Neural cell (in vitro differentiated cells): Measurements from ENCODE around the gene PRDM12. TPM values are rescaled to one million over a fixed set of nuclear protein-coding genes. Genes with fewer than 3 reads are reported as not detected.

Experiments used
- H2AFZ ChIP-seq: fragments of 200-600, 300-800 bp; sonication (generic), shearing (Covaris generic); 2 replicates; pipeline ENCODE4 v1.6.0; 2014; ENCODE audit warnings: low read depth, mild to moderate bottlenecking, antibody characterized with exemption, low read length, moderate library complexity
- H3F3A ChIP-seq: fragments of 200-600 bp; shearing (Covaris generic); 2 replicates; pipeline ENCODE4 v1.6.1; 2016; ENCODE audit warnings: mild to moderate bottlenecking, moderate library complexity, mixed read lengths, antibody characterized with exemption, low read length; ENCODE audit not compliant: insufficient read depth, poor library complexity, severe bottlenecking
- H3K27ac ChIP-seq: fragments of 200-600, 300-800 bp; sonication (generic), shearing (Covaris generic); 2 replicates; pipeline ENCODE4 v1.5.1; 2014; ENCODE audit warnings: mild to moderate bottlenecking, low read length, moderate library complexity
- H3K27me3 ChIP-seq: fragments of 300-800, 200-600 bp; sonication (generic), shearing (Covaris generic); 2 replicates; pipeline ENCODE4 v1.6.0; 2014; ENCODE audit warnings: mild to moderate bottlenecking, low read depth, low read length, moderate library complexity; ENCODE audit not compliant: insufficient read depth
- H3K36me3 ChIP-seq: fragments of 300-800, 200-600 bp; sonication (generic), shearing (Covaris generic); 2 replicates; pipeline ENCODE4 v1.5.1; 2014; ENCODE audit warnings: mild to moderate bottlenecking, antibody characterized with exemption, low read length, moderate library complexity; ENCODE audit not compliant: insufficient read depth
- H3K4me2 ChIP-seq: fragments of 300-800, 200-600 bp; sonication (generic), shearing (Covaris generic); 2 replicates; pipeline ENCODE4 v1.6.0; 2014; ENCODE audit warnings: mild to moderate bottlenecking, low read length
- H3K4me3 ChIP-seq: fragments of 300-800, 200-600 bp; sonication (generic), shearing (Covaris generic); 2 replicates; pipeline ENCODE4 v1.5.1; 2014; ENCODE audit warnings: mild to moderate bottlenecking, low read length, moderate library complexity
- H3K79me2 ChIP-seq: fragments of 200-600 bp; shearing (Covaris generic); replicated peaks from 2 replicates; pipeline ENCODE4 v1.6.0; 2014; ENCODE audit warnings: mild to moderate bottlenecking, low read length, moderate library complexity; ENCODE audit not compliant: insufficient read depth
- H3K9ac ChIP-seq: fragments of 300-800, 200-600 bp; sonication (generic), shearing (Covaris generic); 2 replicates; pipeline ENCODE4 v1.6.1; 2016; ENCODE audit warnings: mild to moderate bottlenecking, low read length, mixed read lengths
- H3K9me2 ChIP-seq: fragments of 200-600 bp; shearing (Covaris generic); 2 replicates; pipeline ENCODE4 v1.6.1; 2016; ENCODE audit warnings: mild to moderate bottlenecking, low read length, mixed read lengths; ENCODE audit not compliant: insufficient read depth
- H3K9me3 ChIP-seq: fragments of 200-600, 300-800 bp; sonication (generic), shearing (Covaris generic); 2 replicates; pipeline ENCODE4 v1.6.1; 2016; ENCODE audit warnings: mild to moderate bottlenecking, mixed run types, low read length, moderate library complexity, mixed read lengths
- H4K20me1 ChIP-seq: fragments of 200-600 bp; shearing (Covaris generic); 2 replicates; pipeline ENCODE4 v1.6.1; 2016; ENCODE audit warnings: mild to moderate bottlenecking, mixed run types; ENCODE audit not compliant: insufficient read depth
- CTCF ChIP-seq: fragments of 450-650 bp; IDR thresholded peaks from 2 replicates; pipeline ENCODE4 v1.5.1; 2014; ENCODE audit warnings: antibody characterized with exemption, mild to moderate bottlenecking, moderate library complexity; ENCODE audit not compliant: poor library complexity, severe bottlenecking
- EP300 ChIP-seq: fragments of 450-650 bp; conservative IDR thresholded peaks from 2 replicates; pipeline ENCODE4 v1.6.1; 2014; ENCODE audit warnings: antibody characterized with exemption, mild to moderate bottlenecking, moderate library complexity; ENCODE audit not compliant: poor library complexity, severe bottlenecking
- EZH2 ChIP-seq: fragments of 200-600, 300-800 bp; shearing (Covaris generic), sonication (generic); IDR thresholded peaks from 2 replicates; pipeline ENCODE4 v1.6.1; 2014; ENCODE audit warnings: antibody characterized with exemption, low read length, borderline replicate concordance, mild to moderate bottlenecking; ENCODE audit not compliant: insufficient read depth, poor library complexity, severe bottlenecking
- MXI1 ChIP-seq: fragments of 450-650 bp; conservative IDR thresholded peaks from 2 replicates; pipeline ENCODE4 v1.6.1; 2014; ENCODE audit warnings: antibody characterized with exemption, mild to moderate bottlenecking; ENCODE audit not compliant: poor library complexity, severe bottlenecking
- POLR2AphosphoS5 ChIP-seq: IDR thresholded peaks from 2 replicates; pipeline ENCODE4 v1.6.1; 2012
- RAD21 ChIP-seq: fragments of 450-650 bp; conservative IDR thresholded peaks from 2 replicates; pipeline ENCODE4 v1.6.1; 2014; ENCODE audit warnings: antibody characterized with exemption, mild to moderate bottlenecking, moderate library complexity
- REST ChIP-seq: IDR thresholded peaks from 2 replicates; pipeline ENCODE4 v1.6.1; 2012; ENCODE audit warnings: borderline replicate concordance
- SMC3 ChIP-seq: fragments of 450-650 bp; conservative IDR thresholded peaks from 2 replicates; pipeline ENCODE4 v1.6.1; 2014; ENCODE audit warnings: antibody characterized with exemption, mild to moderate bottlenecking, moderate library complexity; ENCODE audit not compliant: poor library complexity
- TAF1 ChIP-seq: IDR thresholded peaks from 2 replicates; pipeline ENCODE4 v1.6.1; 2012; ENCODE audit warnings: low read depth
- polyA plus RNA-seq: library from polyadenylated mRNA; depleted of rRNA; stranded (reverse); fragments of >200 nt; gene quantifications from 2 replicates; pipeline ENCODE4 v1.2.3, GENCODE V29; 2014

The PRDM12 gene
- polyA plus RNA-seq, 1 donor from 2014 or later = 0.17 TPM

DNA sequence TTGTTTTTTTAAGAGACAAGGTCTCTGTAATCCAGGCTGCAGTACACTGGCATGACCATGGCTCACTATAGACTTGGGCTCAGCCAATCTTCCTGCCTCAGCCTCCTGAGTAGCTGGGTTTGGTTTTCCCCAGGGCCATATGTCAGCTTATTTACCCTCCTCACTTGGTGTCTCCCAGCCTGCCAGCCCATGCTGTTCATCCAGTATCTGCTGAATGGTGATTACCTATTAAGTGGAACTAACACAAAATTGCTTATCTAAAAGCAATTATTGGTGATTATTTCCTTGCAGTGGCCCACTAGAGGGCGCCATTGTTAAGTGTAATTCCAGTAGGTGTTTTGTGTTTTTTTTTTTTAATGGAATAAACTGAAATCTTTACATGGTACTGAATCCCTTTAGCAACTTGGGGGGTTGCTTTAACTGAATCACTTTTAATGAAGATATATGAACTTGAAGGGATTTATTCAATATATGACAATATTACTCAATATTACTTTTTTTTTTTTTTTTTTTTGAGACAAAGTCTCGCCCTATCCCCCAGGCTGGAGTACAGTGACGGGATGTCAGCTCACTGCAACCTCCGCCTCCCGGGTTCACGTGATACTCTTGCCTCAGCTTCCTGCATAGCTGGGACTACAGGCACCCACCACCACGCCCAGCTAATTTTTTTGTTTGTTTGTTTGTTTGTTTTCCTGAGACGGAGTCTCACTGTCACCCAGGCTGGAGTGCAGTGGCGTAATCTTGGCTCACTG lies 43.0 kb downstream of the PRDM12 start:
- Histone ChIP-seq H3K27me3 (no peaks in the 10 kb centered on the region), H3K9me2 (no peaks in the 10 kb centered on the region), H3K36me3 (no peaks in the 10 kb centered on the region), H3K79me2 (no peaks in the 10 kb centered on the region), H3K9ac (no peak overlapping the region), H3K27ac (no peak overlapping the region), H3K9me3 (no peaks in the 10 kb centered on the region), H2AFZ (no peak overlapping the region), H3K4me2 (no peak overlapping the region), H3K4me3 (no peak overlapping the region), H4K20me1 (no peaks in the 10 kb centered on the region), H3F3A (no peaks in the 10 kb centered on the region)
- TF ChIP-seq TAF1 (no peak), CTCF (peak; percentile 91), MXI1 (no peak), POLR2AphosphoS5 (no peak), EZH2 (no peak), REST (no peak), RAD21 (peak; percentile 81), SMC3 (peak; percentile 84)

GRCh38 chr9:130710822-130711352 lies 46.5 kb downstream of the PRDM12 start:
- TF ChIP-seq REST = no peak
- no peak for TF ChIP-seq EP300
- TF ChIP-seq MXI1 = no peak
- TF ChIP-seq SMC3 = no peak
- no peak for TF ChIP-seq EZH2
- TF ChIP-seq TAF1 = no peak
- Histone ChIP-seq H3K27me3 (no peaks in the 10 kb centered on the region), H3K4me3 (no peak overlapping the region), H2AFZ (no peak overlapping the region), H3K9me3 (no peaks in the 10 kb centered on the region), H3K9me2 (no peaks in the 10 kb centered on the region), H4K20me1 (peaks cover 6% of the 10 kb centered on the region), H3K27ac (no peak overlapping the region), H3K4me2 (no peak overlapping the region), H3K36me3 (no peaks in the 10 kb centered on the region), H3K9ac (no peak overlapping the region), H3F3A (no peaks in the 10 kb centered on the region), H3K79me2 (peaks cover 26% of the 10 kb centered on the region)
